ENCODE data around the gene C1orf216. TPM values are rescaled to one million over a fixed set of nuclear protein-coding genes. Genes with fewer than 3 reads are reported as not detected.
"Not testable (repeated sequence)": the region's sequence is repeated elsewhere in the genome, so short reads cannot be mapped to it uniquely, and the experiment has no call there.

C1orf216 gene
- total and polyA plus RNA-seq, 7 experiments from 2014 or later: 3.2 to 15.2 (median 4.6) TPM

- DNase-seq: no peak
- intact Hi-C loops (cut with micrococcal nuclease): loop anchor here (1.0 to 10.0 kb wide), 5 partner anchors 51 to 523 kb away; partner anchors contain the start of genes CLSPN (in 1 of the 2) and SFPQ (in 1 of the 2)
Measured at GRCh38 chr1:35717911-35718476, 690 bp downstream of the C1orf216 start.

GRCh38 chr1:35715568-35716002, 3.1 kb downstream of the C1orf216 start:
- no peaks in the 10 kb centered on the region for H3K9me3 Mint-ChIP-seq
- DNase-seq: peak; percentile 44 to 79 (median 66)
- Histone ChIP-seq H3K4me1 (ENCODE audit: control insufficient read depth in 2 of 2, insufficient read depth in 2 of 2, low read length in 2 of 2) (peaks cover 15 to 35% of the 10 kb centered on the region in 2 donors), H3K4me3 (ENCODE audit: low read length) (no peak overlapping the region), H3K36me3 (ENCODE audit: control insufficient read depth in 2 of 3, insufficient read depth in 3 of 3, low read length in 3 of 3) (no peaks in the 10 kb centered on the region), H3K27ac (ENCODE audit: low read depth, low read length) (no peak overlapping the region), H3K27me3 (ENCODE audit: control insufficient read depth in 2 of 2, insufficient read depth in 2 of 2, low read length in 2 of 2) (no peaks in the 10 kb centered on the region), H3K9me3 (ENCODE audit: control insufficient read depth in 2 of 3, low read length in 3 of 3) (no peaks in the 10 kb centered on the region)
- ATAC-seq: peak; percentile 82
- H3K27me3 Mint-ChIP-seq: no peaks in the 10 kb centered on the region
- intact Hi-C loops (cut with micrococcal nuclease): loop anchor here (1.0 to 10.0 kb wide), 5 partner anchors 74 to 521 kb away; partner anchors contain the start of genes PSMB2 (in 1 of the 2) and SFPQ (in 1 of the 2)
- CTCF ChIA-PET: interaction anchor here (0.6 to 4.9 kb wide), 21 partner anchors 8 to 321 kb away, joined by 3 to 53 read pairs (median 5); partner anchors contain the start of genes CLSPN and KIAA0319L
- peak overlapping the region in 3 of 9 donors; percentile 3 to 73 (median 59) for H3K27ac Mint-ChIP-seq
- POLR2A ChIA-PET: interaction anchor here (2.6 kb wide), 1 partner anchor 147 kb away, joined by 8 read pairs; no protein-coding TSS in a partner anchor
- peak overlapping the region in 6 of 10 donors; percentile 0 to 53 (median 44) for H3K4me3 Mint-ChIP-seq
- H3K36me3 Mint-ChIP-seq: peaks cover 0 to 7% (median 3%) of the 10 kb centered on the region in 5 donors
- H3K4me1 Mint-ChIP-seq: peaks cover 26 to 34% (median 33%) of the 10 kb centered on the region in 7 donors

More at GRCh38 chr1:35717911-35718476, 690 bp downstream of the C1orf216 start:
- H3K9me3 ChIP-seq (ENCODE audit: control insufficient read depth in 2 of 3, low read length in 3 of 3): no peaks in the 10 kb centered on the region
- ChIA-PET POLR2A (interaction anchor here (1.8 to 2.6 kb wide), 2 partner anchors 149 to 154 kb away, joined by 3 to 8 read pairs; no protein-coding TSS in a partner anchor), CTCF (interaction anchor here (1.5 to 4.9 kb wide), 3 partner anchors 8 to 151 kb away, joined by 3 to 53 read pairs (median 7); no protein-coding TSS in a partner anchor)
- Mint-ChIP-seq H3K27ac (peak overlapping the region in 7 of 9 donors; percentile 0 to 83 (median 19)), H3K4me1 (peaks cover 26 to 34% (median 33%) of the 10 kb centered on the region in 7 donors), H3K36me3 (peaks cover 0 to 7% (median 3%) of the 10 kb centered on the region in 5 donors), H3K4me3 (peak overlapping the region; percentile 68 to 97 (median 93)), H3K27me3 (no peaks in the 10 kb centered on the region), H3K9me3 (no peaks in the 10 kb centered on the region)
- ATAC-seq: no peak
- no peaks in the 10 kb centered on the region for H3K36me3 ChIP-seq (ENCODE audit: control insufficient read depth in 2 of 3, insufficient read depth in 3 of 3, low read length in 3 of 3)
- peak overlapping the region; percentile 87 for H3K4me3 ChIP-seq (ENCODE audit: low read length)
- H3K27me3 ChIP-seq (ENCODE audit: control insufficient read depth in 2 of 2, insufficient read depth in 2 of 2, low read length in 2 of 2): no peaks in the 10 kb centered on the region
- peak overlapping the region; percentile 67 for H3K27ac ChIP-seq (ENCODE audit: low read depth, low read length)
- peaks cover 15 to 35% of the 10 kb centered on the region in 2 donors for H3K4me1 ChIP-seq (ENCODE audit: control insufficient read depth in 2 of 2, insufficient read depth in 2 of 2, low read length in 2 of 2)

- no peak overlapping the region for H3K4me3 ChIP-seq (ENCODE audit: low read length)
- H3K4me1 ChIP-seq (ENCODE audit: control insufficient read depth in 2 of 2, insufficient read depth in 2 of 2, low read length in 2 of 2): peaks cover 15 to 35% of the 10 kb centered on the region in 2 donors
- no peaks in the 10 kb centered on the region for H3K9me3 ChIP-seq (ENCODE audit: control insufficient read depth in 2 of 3, low read length in 3 of 3)
- DNase-seq (no peak), ATAC-seq (no peak)
- H3K27ac ChIP-seq (ENCODE audit: low read depth, low read length): no peak overlapping the region
- no peaks in the 10 kb centered on the region for H3K36me3 ChIP-seq (ENCODE audit: control insufficient read depth in 2 of 3, insufficient read depth in 3 of 3, low read length in 3 of 3)
- Mint-ChIP-seq H3K27me3 (peaks cover 0 to 2% (median 0%) of the 10 kb centered on the region in 5 donors), H3K27ac (peak overlapping the region in 1 of 9 donors; percentile 3), H3K9me3 (no peaks in the 10 kb centered on the region), H3K4me1 (peaks cover 26 to 34% (median 33%) of the 10 kb centered on the region in 7 donors), H3K36me3 (peaks cover 0 to 7% (median 3%) of the 10 kb centered on the region in 5 donors), H3K4me3 (peak overlapping the region in 2 of 10 donors; percentile 0 to 33)
- no peaks in the 10 kb centered on the region for H3K27me3 ChIP-seq (ENCODE audit: control insufficient read depth in 2 of 2, insufficient read depth in 2 of 2, low read length in 2 of 2)
- intact Hi-C loops (cut with micrococcal nuclease): loop anchor here (1.0 to 10.0 kb wide), 5 partner anchors 74 to 520 kb away; partner anchors contain the start of genes PSMB2 (in 1 of the 2) and SFPQ (in 1 of the 2)
- ChIA-PET CTCF (interaction anchor here (0.6 to 4.9 kb wide), 17 partner anchors 8 to 463 kb away, joined by 3 to 53 read pairs (median 5); partner anchors contain the start of gene CLSPN), POLR2A (no interaction called here)
Measured at GRCh38 chr1:35714921-35715567, 3.6 kb downstream of the C1orf216 start.

GRCh38 chr1:35711098-35711497, 7.6 kb downstream of the C1orf216 start:
- DNase-seq; ATAC-seq; H3K9me3 ChIP-seq (ENCODE audit: control insufficient read depth in 2 of 3, low read length in 3 of 3); POLR2A ChIA-PET; H3K4me3 Mint-ChIP-seq; H3K9me3 Mint-ChIP-seq; H3K27ac Mint-ChIP-seq; H3K27ac ChIP-seq (ENCODE audit: low read depth, low read length); H3K4me3 ChIP-seq (ENCODE audit: low read length); H3K27me3 ChIP-seq (ENCODE audit: control insufficient read depth in 2 of 2, insufficient read depth in 2 of 2, low read length in 2 of 2); H3K36me3 ChIP-seq (ENCODE audit: control insufficient read depth in 2 of 3, insufficient read depth in 3 of 3, low read length in 3 of 3): not testable (repeated sequence)
- CTCF ChIA-PET: interaction anchor here (1.3 kb wide), 1 partner anchor 133 kb away, joined by 4 read pairs; no protein-coding TSS in a partner anchor
- Mint-ChIP-seq H3K4me1 (peaks cover 14 to 32% (median 27%) of the 10 kb centered on the region in 7 donors), H3K27me3 (peaks cover 19 to 33% (median 27%) of the 10 kb centered on the region in 5 donors), H3K36me3 (peaks cover 0 to 16% (median 3%) of the 10 kb centered on the region in 5 donors)
- peaks cover 11 to 13% of the 10 kb centered on the region in 2 donors for H3K4me1 ChIP-seq (ENCODE audit: control insufficient read depth in 2 of 2, insufficient read depth in 2 of 2, low read length in 2 of 2)
- intact Hi-C loops (cut with micrococcal nuclease): loop anchor here in 1 of 2 donors (10.0 kb wide), 1 partner anchor 516 kb away; the partner anchor contains the start of gene SFPQ

GRCh38 chr1:35708952-35709351, 9.7 kb downstream of the C1orf216 start:
- H3K9me3 ChIP-seq (ENCODE audit: control insufficient read depth in 2 of 3, low read length in 3 of 3): no peaks in the 10 kb centered on the region
- peaks cover 31 to 51% (median 43%) of the 10 kb centered on the region in 5 donors for H3K27me3 Mint-ChIP-seq
- no peaks in the 10 kb centered on the region for H3K9me3 Mint-ChIP-seq
- H3K27me3 ChIP-seq (ENCODE audit: control insufficient read depth in 2 of 2, insufficient read depth in 2 of 2, low read length in 2 of 2): no peaks in the 10 kb centered on the region
- peak overlapping the region; percentile 67 to 86 (median 76) for H3K4me3 Mint-ChIP-seq
- peaks cover 0 to 9% (median 0%) of the 10 kb centered on the region in 5 donors for H3K36me3 Mint-ChIP-seq
- DNase-seq: no peak
- peaks cover 0 to 5% of the 10 kb centered on the region in 2 donors for H3K4me1 ChIP-seq (ENCODE audit: control insufficient read depth in 2 of 2, insufficient read depth in 2 of 2, low read length in 2 of 2)
- POLR2A ChIA-PET: no interaction called here
- no peak overlapping the region for H3K27ac ChIP-seq (ENCODE audit: low read depth, low read length)
- peaks cover 7 to 24% (median 18%) of the 10 kb centered on the region in 7 donors for H3K4me1 Mint-ChIP-seq
- no peak overlapping the region for H3K27ac Mint-ChIP-seq
- no peak for ATAC-seq
- H3K36me3 ChIP-seq (ENCODE audit: control insufficient read depth in 2 of 3, insufficient read depth in 3 of 3, low read length in 3 of 3): no peaks in the 10 kb centered on the region
- H3K4me3 ChIP-seq (ENCODE audit: low read length): no peak overlapping the region
- intact Hi-C loops (cut with micrococcal nuclease): no loop called here
- CTCF ChIA-PET: no interaction called here

- ATAC-seq (peak; percentile 6), DNase-seq (peak in 1 of 9 donors; percentile 23)
- Mint-ChIP-seq H3K27me3 (peaks cover 31 to 54% (median 45%) of the 10 kb centered on the region in 5 donors), H3K9me3 (no peaks in the 10 kb centered on the region), H3K4me1 (peaks cover 7 to 24% (median 18%) of the 10 kb centered on the region in 7 donors), H3K27ac (peak overlapping the region in 1 of 9 donors; percentile 67), H3K4me3 (peak overlapping the region; percentile 67 to 86 (median 76)), H3K36me3 (peaks cover 0 to 9% (median 0%) of the 10 kb centered on the region in 5 donors)
- H3K9me3 ChIP-seq (ENCODE audit: control insufficient read depth in 2 of 3, low read length in 3 of 3): no peaks in the 10 kb centered on the region
- no peaks in the 10 kb centered on the region for H3K36me3 ChIP-seq (ENCODE audit: control insufficient read depth in 2 of 3, insufficient read depth in 3 of 3, low read length in 3 of 3)
- H3K27ac ChIP-seq (ENCODE audit: low read depth, low read length): no peak overlapping the region
- H3K4me1 ChIP-seq (ENCODE audit: control insufficient read depth in 2 of 2, insufficient read depth in 2 of 2, low read length in 2 of 2): peaks cover 0 to 5% of the 10 kb centered on the region in 2 donors
- peak overlapping the region; percentile 43 for H3K4me3 ChIP-seq (ENCODE audit: low read length)
- no peaks in the 10 kb centered on the region for H3K27me3 ChIP-seq (ENCODE audit: control insufficient read depth in 2 of 2, insufficient read depth in 2 of 2, low read length in 2 of 2)
- CTCF ChIA-PET: no interaction called here
- intact Hi-C loops (cut with micrococcal nuclease): no loop called here
- POLR2A ChIA-PET: no interaction called here
Measured at GRCh38 chr1:35708441-35708921, 10.2 kb downstream of the C1orf216 start.

Measured in naive thymus-derived CD4-positive, alpha-beta T cell (primary cell).